Measurements from ENCODE around the gene SLC39A1.
"Not testable (repeated sequence)": the region's sequence is repeated elsewhere in the genome, so short reads cannot be mapped to it uniquely, and the experiment has no call there.

SLC39A1 gene

GRCh38 chr1:153928791-153929341 is 34.5 kb downstream of the SLC39A1 start:
- DNase-seq: no peak

GRCh38 chr1:153928245-153928644 is 35.1 kb downstream of the SLC39A1 start:
- no peak for DNase-seq

- no peak for DNase-seq
Measured at GRCh38 chr1:153926405-153926804, 36.9 kb downstream of the SLC39A1 start.

- peak; percentile 99 for DNase-seq
Measured at GRCh38 chr1:153922972-153923925, 40.1 kb downstream of the SLC39A1 start, which contains the start of gene GATAD2B. Gene GATAD2B, minus strand, starts transcription at chr1:153922972. Its CDS starts 94,625 bp downstream, at chr1:153828347.

- DNase-seq: no peak
Measured at GRCh38 chr1:153922076-153922971, 41.0 kb downstream of the SLC39A1 start.

GRCh38 chr1:153921803-153922075 is 41.6 kb downstream of the SLC39A1 start:
- DNase-seq: no peak

- DNase-seq: no peak
Measured at GRCh38 chr1:153921080-153921802, 42.1 kb downstream of the SLC39A1 start.

GRCh38 chr1:153919876-153920852 is 43.2 kb downstream of the SLC39A1 start:
- DNase-seq: no peak

GRCh38 chr1:153916297-153916696 is 47.0 kb downstream of the SLC39A1 start:
- DNase-seq: no peak

GRCh38 chr1:153912349-153912748 is 51.0 kb downstream of the SLC39A1 start:
- no peak for DNase-seq

- DNase-seq: not testable (repeated sequence)
Measured at GRCh38 chr1:153910560-153910959, 52.8 kb downstream of the SLC39A1 start.

Measured in effector CD4-positive, alpha-beta T cell (primary cell).